NCI-H2171 treated with DMSO at 0.1 percent for 48 hours (cell line): ENCODE measurements around the gene EPOP.
A peak's percentile ranks its signal among the peaks of the same experiment; 100 is the strongest.

Experiments
- DNase-seq: peaks from one replicate; lab custom pipeline; 2025; lab: John Stamatoyannopoulos, UW

The EPOP gene

DNA sequence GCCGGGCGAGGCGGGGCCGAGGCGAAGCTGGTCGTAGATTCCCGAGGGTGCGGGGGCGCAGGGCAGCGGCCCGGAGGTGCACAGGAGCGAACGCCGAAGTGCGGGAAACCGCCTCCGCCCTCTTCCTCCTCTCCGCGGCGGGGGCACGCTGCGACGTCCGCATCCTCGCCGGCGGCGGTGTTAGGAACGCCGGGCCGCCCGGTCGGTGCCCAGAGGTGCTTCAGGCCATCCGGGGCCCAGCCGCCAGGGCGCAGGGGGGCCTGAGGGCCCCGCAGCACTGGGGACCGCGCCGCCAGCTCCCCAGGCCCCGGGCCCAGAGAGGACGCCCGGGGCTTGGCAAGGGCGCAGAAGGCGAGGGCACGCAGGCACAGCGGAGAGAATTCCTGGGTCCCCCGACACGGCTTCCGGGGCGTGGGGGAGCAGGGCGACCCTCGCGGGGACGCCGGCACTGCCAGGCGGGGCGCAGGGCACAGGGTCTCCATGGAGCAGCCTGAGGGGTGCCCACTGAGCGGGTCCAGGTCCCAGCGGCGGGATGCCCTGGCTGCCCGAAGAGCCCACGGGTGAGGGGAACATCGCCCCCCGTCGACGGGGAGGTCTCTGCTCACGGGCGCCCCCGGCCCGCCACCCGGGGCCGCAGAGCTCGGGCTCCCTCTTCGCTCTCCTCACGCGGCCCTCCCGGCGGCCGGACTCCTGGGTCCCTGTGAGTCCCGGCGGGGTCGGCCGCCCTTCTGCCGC, 576 bp downstream of the EPOP start:
- no peak for DNase-seq

DNA sequence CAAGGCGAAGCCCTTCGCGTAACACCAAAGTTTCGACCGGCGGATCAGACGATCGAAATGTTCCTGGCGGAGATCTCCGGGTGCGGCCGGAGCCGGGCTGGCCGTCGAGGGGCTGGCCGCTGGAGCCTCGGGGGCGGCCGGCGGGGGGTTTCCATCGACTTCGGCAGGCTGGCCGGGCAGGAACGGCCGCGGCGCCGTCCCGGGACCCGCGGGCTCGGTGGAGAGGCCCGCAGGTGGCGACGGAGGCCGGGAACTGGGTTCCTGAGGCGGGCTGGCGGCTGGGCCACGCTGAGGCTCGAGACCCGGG, 1.1 kb downstream of the EPOP start:
- no peak for DNase-seq

DNA sequence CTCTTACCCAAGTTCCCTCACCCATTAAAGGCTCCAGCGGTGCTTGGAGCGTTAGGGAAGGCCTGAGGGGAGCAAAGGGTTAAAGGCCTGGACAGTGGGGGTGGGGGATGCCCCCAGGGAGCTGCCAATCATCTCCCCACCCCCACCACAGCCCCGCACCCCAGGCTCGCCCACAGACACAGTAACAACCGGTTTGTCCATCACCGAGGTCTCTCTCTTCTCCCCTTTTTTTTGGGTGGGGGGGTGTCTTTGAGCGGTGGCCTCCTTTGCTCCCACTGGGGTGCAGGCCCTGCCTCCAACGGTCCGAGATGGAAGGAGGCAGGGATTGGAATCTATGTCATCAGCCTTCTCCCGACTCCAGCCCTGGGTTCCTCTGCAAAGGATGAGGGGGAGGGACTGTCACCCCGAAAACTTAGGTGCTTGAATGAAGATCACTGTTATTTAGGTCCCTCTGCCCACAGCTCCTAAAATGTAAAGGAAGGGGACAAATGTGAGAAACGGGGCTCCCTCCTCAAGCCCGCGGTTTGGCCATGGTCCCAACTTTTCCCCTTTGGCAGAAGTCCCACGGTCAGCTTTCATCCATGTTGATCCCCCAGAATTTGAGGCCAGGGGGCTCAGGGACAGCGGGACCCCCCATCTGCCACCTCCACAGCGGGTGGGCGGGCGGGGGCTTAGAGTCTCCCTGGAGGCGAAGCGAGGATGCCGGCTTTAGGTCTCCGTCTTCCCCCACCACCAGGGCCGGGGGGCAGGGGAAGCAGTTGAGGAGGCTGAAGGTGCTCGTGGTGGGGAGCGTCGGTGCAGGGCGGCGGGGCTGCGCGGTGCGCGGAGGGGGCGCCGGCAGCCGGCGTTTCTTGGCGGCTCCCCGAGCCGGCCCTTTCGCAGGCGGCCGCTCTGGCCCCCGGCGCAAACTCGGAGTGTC, 1.7 kb downstream of the EPOP start:
- DNase-seq, result no peak

DNA sequence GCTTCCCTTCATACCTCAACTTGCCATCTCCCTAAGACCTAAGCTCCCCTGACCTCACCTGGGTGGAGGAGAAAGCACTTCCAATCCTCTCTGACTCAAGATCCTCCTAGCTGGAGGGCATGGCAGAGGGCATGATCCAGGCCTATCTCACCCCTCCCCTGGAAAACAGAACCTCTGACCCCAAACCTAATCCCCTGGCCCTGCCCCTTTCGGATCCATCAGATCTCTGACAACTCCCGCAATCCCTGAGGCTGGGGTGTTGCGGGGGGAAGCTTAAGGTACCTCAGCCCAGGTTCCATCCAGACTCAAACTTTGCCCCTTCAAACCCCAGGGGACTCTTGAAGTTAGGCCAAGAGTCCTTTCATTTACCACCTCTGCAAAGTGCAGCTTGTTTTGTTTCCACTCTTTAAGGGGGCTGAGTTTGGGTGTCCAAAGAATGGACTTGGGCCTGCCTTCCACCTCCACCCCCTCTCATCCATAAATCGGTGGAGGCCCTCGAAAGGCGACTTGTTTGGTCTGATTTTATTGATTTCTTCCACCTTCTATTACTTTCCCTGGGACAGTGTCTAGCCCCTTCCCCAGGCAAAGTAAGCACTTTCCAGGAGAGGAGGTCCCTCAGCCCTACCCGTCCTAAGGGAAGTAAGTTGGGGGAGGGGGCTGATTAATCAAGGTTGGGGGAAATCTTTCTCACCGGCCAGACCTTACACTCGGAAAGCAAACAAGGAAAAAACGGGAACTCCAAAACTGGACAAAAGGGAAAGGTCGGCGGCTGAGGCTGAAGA, 2.6 kb downstream of the EPOP start:
- DNase-seq, result no peak

DNA sequence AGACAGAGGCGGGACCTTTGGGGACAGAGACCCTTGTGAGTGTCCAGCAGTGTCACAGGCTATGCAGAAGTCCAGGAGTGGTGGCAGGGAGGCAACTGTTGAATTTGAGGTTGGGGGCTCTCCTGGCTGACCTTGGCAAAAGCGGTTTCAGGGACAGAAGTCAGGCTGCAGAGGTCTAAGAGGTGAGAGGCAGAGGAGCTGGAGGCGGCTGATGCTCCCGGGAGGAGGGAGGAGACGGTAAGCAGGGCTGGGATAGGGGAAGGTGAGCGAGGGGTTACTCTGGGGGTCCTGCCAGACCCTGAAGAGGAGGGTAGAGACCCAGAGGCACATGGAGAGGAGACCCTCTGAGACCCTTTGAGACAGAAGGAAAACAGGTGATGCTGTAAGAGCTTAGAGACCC, 5.2 kb downstream of the EPOP start:
- no peak for DNase-seq

DNA sequence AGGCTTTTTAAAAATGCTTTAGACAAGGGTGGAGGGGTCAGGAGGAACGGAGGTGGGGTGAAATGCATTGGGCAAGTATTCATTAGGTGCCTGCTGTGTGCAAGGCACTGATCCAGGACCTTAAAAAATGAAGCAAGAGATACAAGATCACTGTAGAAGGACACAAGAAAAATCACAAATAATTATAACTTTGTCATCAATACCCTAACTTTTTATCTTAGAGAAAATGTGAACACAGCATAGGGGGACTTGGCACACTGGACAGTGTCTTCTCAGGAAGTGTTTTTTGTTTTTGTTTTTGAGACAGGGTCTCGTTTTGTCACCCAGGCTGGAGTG, 7.0 kb downstream of the EPOP start:
- no peak for DNase-seq

DNA sequence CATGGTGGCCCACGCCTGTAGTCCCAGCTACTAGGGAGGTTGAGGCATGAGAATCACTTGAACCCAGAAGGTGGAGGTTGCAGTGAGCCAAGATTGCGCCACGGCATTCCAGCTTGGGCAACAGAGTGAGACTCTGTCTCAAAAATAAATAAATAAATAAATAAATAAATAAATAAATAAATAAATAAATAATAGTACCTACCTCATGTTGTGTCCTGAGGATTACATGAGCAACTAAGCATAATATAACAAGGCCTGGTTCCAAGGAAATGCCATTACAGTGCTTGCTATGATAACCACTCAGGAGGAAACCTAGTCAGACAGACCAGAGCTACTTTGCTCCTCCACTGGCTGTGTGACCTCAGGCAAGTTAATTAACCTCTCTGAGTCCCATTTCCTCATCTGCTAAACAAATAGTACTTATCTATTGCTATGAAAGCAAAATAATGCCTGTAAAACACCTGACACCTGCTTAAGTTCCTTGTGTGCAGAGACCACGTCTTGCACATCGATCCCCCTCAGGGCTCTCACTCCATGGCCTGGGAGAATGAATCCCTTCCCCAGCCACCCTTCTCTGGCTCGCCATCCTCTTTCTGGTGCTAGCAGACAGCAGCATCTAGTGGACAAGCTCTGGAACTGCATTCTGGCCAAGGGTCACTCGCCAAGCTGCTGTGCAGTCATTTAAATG, 7.5 kb downstream of the EPOP start:
- DNase-seq, result peak; percentile 80

DNA sequence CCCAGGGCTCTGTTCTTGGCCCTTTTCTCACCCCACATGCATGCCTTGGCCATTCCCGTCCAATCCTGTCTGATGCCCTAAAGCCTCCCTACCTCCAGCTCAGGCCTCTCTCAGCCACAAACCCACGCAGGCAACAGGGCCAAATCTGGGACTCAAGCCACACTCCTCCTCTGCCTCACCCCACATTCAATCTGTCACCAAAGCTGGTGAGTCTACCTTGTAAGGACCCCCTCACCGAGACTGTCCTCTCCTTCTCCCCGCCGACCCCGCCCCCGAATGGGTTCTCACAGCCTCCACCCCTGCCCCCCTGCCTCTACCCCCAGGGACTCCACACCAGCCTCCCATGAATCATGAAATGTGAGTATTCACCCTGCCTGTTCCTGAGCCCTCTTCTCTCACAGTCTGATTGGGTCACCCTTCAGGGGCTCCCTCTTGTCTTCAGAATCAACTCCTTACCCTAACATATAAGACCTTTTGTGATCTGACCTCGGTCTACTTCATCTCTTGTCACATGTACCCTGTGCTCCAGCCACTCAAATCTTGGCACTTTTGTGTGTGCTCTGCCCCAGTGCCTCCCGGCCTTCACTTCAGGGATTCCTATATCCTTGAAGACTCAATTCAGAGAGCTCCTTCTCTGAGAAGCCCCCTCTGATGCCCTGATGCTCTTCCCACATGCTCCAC, 10.7 kb downstream of the EPOP start:
- no peak for DNase-seq

DNA sequence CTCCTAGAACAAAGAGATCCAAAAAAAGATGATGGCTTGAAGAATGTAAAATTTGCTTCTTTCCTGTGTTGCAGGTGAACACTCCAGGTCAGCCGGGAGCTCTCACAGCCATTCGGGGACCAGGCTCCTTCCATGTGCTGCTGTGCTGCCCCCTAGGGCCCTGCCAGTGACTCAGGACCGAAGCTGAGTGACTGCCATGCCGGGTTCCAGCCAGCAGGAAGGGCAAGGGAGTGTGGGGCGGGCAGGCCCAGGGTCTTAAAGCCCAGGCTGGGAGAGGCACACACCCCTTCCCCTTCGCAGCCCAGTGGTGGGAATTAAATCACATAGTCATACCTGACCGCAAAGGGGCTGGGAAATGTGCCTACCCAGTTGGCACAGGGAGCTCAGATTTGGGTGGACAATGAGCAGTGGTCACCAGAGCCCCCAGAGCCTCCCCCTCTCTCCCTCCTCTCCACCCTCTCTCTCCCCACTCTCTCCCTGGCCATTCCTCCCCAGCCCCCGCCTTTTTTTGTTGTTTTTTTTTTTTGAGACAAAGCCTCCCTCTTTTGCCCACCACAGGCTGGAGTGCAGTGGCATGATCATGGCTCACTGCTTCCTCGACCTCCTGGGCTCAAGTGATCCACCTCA, 11.5 kb downstream of the EPOP start:
- DNase-seq, result peak; percentile 82

DNA sequence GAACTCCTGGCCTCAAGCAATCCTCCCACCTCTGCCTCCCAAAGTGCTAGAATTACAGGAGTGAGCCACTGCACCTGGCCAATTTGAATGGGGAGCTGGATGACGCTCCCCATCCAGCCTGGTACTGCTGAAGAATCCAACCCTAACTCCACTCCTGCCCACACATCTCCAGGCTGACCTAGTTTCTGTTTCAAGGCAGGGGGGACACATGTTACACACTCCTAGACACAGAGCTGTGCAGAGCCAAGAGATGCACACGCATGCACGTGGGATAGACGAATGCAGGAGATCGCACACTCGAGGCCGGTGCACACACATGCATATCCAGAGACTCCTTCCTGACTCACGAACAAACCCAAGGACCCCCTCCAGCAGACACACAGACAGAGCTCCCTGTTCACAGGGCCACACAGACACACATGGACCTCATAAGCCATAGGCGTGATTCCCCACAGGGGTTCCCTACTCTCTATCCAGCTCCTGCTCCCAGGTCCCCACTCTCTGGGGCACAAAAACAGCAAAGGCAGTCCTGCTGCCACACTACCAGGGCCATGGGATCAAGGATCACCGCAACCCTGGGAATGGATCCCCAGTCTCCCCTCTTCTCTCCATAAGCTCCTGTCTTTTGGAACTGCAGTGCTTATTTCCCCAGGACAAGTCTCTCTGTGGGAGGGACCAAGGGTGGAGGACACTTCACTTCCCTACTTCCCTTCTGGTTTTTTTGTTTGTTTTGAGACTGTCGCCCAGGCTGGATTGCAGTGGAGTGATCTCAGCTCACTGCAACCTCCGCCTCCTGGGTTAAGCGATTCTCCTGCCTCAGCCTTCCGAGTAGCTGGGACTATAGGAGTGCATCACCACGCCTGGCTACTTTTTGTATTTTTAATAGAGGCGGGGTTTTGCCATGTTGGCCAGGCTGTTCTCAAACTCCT, 14.4 kb downstream of the EPOP start:
- peak; percentile 12 for DNase-seq

DNA sequence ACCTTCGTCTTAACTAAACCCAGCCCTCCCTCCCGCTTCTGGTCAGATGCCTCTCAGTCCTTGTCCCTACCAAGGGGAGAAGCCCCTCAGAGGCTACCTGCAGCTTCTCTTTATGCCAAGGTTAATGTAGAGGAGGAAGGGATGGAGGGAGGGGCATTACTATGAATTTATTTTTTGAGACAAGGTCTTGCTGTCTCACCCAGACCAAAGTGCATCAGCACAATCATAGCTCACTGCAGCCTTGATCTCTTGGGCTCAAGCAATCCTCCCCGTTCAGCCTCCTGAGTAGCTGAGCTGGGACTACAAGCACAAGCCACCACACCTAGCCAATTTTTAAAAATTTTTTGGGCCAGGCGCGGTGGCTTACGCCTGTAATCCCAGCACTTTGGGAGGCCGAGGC, 15.3 kb downstream of the EPOP start:
- DNase-seq, result no peak

DNA sequence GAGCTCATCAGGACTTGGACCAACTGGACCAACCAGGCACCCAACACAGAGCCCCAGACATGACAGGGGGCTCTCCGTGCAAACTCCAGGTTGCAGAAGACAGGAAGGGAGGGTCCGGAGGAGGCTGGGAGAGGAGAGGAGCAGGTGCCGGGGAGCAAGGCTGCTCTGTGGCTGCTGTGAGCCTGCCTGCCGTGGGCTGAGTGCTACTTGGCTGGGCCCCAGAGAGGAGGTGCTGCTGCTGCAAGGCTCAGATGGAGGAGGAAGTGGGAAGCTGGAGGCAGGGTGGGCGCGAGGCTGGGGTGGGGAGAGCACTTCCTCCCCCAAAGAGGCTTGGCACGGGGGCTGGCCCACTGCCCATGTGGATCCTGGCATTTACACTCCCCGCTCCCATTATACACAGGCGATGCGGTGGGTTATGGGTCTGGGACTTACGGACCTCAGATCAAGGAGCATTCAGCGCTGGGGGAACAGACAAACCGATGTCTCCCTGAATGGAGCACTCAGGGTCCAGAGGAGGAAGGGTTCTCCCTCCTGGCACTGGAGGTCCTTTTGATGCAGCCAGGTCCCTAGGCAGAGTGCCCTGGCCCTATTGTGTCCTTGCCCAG, 15.9 kb downstream of the EPOP start:
- DNase-seq, result no peak

DNA sequence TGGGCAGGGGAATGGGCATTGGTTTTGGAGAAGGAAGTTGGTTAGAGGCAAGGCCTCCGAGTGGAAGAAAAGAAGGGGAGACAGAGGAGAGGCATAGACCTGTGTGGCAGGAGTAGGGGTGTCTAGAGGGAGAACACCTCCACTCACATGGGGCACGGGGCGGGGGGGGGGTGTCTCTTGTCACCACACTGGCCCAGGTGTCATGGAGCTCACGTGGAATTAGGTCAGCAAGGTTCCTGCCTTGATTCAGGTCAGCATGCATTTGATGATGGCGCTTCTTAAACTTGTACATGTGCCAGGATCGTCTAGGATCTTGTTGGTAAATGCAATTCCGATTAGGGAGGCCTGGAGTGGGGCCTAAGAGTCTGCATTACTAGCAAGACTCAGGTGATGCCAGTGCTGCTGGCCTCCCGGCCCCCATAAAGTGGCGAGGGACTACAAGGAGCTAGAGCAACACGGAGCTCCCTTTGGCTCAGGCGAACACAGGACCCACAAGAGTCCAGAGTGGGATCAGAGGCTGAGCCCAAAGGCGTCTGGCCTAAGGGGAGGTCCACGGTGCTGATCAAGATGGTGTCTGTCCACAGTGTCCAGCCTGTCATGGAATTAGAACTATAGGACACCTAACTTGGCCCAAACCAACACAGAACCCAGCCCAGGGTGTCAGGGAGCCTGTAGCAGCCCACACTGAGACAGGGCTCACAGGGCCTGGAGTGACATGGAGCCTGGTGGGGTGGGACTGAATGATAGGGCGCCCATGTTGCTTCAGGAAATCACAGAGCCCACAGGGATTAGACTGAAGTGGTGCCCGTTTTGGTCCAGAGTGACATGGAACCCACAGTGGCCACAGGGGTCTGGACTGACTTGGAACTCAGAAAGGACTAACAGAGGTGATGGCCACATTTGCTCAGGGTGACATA, 16.7 kb downstream of the EPOP start:
- DNase-seq, result no peak

DNA sequence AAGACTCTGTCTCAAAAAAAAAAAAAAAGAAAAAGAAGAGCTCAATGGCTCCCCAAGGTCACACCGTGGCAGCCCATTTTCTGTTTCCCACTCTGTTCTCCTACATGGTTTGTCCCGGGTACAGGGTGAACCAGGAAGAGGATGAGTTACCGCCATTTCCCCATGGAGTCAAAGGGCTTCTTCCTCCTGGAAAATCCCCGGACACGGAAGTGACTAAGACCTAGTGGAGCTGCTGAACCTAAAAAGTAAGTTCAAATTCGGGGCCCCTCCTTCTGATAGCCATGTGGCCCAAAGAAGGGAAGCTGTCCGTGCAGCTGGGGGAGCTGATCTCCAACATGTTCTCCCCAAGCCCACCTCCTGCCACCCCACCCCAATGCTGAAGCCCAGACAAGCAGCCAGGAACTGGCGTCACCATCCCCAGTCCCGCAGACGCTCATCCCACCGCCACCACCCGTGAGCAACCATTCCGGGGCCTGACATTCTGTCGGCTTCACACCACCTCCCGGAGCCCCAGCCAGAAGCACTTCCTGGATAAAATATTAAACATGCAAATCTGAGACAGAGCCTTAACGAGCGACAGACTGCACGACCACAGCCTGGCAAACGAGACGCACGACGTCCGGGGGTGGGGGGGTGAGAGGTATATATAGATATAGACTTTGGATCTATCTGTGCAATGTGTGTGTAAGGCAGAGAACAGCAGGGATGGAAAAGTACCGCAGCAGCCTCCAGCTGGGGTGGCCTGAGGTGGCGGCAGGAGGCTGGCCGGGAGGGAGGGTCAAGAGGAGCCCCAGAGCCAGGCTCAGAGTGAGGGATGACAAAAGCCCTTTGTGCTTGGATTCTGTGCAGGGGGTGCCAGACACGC, 17.6 kb downstream of the EPOP start:
- DNase-seq, result no peak

DNA sequence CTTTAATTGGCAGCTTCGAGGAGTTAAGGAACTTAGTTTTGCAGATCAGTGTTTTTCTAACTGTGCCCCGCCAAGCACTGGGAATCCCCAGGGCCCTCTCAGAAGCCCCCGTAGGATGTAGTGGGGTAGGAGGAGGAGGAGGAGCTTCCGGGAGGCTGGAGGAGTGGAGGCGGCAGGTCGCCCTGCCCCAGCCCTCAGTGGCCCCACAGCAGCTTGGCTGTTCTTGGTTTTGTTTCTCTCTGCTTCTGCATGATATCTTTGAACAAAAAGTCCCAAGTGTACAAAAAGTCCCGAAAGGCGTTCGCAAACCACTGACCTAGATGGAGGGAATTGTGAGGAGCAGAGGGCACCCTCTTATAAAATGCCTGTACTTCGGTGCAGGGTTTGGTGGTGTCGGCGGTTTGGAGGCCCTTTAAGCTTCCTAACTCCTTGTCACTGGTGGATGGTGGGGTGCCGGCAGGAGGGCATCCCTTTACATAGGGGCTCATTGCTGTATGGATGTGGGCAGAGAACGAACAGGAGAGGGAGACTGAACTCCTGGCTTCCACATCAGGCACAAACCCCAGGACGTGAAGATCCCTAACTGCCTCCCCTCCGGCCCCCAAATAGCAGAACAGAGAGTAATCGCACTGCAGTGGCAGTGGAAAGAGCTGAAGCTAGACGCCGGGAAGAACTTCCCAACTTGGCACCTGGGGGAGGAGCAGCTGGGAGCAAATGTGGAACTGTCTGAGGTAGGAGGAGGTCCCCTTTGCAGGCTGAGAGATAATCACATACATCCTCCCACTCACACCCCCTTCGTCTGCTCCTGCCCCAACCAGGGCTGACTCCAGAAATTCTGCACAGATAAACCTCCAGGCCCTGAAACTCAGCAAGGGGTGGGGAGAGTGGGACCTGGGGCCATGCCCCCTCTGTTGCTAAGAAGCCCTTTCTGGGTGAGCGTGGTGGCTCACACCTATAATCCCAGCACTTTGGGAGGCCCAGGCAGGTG, 20.1 kb downstream of the EPOP start:
- peak; percentile 45 for DNase-seq

DNA sequence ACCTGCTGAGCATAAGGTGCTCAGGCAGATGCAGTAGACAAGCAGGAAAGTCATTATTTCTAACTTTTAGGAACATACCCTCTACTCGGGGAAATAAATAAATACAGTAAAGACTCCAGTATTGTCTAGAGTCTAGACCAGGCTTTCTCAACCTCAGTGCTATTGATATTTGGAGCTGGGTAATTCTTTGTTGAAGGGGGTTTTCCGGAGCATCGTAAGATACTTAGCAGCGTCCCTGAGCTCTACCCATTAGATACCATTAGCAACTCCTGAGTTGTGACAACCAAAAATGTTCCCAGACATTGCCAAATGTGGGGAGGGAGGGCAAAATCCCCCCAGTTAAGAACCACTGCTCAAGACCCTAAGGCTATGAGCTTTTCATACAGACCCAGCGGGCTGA, 21.1 kb downstream of the EPOP start:
- DNase-seq, result no peak
